ENCODE measurements around the gene SPG7.
"Not testable (repeated sequence)": the region's sequence is repeated elsewhere in the genome, so short reads cannot be mapped to it uniquely, and the experiment has no call there.

SPG7 gene

DNA sequence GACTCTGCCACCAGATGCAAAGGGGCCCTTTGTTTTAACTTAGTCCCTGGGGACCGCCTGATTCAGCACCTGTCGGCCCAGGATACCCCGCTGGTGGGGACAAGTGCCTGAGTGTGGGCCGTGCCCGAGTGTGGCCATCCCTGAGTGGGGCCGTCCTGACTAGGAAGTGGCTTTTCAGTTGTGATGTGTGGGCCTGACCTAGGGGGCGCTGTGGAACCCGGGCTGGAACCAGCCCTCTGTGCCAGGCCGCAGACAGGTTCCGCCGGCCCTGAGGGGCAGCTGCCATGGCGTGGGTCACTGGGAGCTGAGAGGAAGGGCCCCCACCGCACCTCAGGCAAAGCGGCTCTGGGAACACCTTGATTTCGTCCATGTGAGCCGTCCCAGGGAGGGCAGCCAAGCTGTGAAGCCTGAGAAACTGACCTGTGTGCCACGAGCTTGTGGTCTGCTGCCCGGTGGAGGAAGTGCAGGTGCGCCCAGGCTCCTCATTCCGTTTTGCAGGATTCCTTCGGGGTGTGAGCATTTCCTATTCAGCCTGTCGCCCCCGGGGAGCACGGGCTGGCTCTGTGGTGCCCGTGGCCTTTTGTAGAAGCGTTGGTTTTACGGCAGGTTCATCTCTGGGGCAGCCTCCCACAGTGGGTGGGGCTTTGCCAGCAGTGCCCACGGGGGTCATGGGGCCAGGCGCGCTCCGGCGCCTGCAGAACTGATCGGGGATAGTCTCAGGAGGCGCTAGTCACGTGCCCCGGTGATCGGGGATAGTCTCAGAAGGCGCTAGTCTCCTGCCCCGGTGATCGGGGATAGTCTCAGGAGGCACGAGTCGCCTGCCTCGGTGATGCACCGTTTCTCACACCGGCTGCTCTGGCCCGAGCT is 57.5 kb downstream of the SPG7 start:
- DNase-seq = peak; percentile 64

DNA sequence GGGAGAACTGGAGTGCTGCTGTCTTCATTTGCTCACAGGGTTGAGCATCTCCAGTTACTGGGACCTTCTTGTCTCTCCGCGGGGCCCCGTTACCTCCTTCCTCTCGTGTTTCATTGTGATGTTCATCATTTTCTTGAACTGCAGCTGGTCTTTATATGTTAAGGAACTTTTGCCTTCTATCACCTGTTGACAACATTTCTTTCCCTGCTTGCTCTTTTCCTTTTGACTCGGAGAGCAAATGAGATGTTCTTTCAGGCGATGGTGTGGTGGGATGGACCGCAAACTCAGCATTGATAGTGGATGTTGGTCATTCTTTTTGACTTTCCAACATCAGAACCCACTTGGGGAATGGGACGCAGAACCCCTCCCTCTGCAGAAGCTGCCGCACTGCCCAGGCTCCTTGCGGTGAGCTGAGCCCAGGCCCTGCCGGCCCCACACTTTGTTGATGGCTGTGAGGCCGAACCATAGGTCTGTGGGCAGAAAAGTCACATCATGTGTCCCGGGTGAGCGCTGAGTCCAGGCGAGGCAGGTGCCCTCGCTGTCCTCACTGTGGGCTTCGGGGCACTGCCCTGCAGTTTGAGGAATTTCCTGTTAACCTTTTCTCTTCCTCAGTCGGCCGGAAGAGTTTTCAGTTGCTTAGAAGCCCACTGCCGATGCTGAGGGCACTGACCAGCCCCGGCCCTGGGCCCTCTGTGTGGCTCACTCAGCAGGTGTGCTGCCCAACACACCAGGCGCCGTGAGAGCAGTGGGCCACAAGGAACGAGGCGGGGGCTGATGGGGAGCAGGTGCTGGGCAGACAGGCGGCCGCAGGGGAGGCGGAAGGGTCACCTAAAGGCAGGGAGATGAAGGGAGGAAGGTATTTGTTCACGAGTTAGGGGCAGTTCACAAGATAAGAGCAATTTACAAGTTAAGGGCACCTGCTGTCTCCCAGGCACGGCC is 59.7 kb downstream of the SPG7 start:
- no peak for DNase-seq

DNA sequence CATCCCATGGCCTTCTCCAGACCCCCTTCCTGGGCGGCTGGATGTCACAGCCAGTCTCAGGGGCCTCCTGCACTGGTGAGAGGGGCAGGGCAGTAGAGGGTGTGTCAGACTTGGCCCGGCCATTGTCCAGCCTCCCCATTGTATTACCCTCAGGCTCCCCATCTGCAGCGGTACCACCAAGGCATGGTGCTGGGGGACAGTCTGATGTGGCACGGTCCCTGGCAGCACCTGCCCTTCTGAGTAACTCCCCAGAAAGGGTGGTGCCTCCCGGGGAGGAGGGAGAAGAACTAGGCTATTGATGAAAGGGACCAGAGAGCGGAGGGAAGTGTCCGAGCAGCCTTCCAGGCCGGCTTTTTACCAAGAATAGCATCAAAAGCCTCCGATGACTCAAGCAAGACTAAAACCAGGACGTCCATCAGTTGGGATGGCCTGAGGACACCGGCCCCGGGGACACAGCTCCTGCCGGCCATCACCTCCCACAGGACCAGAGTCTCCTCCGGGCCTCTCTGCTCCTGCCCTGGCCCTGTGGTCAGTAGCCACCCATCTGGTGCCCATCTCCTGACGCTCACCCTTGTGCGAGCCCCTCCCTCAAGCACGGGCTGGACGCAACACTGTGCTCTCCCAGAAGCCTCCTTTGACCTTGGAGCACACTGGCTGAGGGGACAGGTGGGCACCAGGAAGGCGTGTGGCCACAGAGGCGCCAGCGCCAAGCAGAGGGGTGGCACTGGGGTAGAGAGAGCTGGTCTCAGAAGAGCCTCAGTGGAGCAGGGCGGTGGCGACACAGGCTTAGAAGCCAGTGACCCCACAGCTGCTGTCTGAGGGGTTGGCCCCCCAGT is 61.5 kb downstream of the SPG7 start:
- DNase-seq = no peak

DNA sequence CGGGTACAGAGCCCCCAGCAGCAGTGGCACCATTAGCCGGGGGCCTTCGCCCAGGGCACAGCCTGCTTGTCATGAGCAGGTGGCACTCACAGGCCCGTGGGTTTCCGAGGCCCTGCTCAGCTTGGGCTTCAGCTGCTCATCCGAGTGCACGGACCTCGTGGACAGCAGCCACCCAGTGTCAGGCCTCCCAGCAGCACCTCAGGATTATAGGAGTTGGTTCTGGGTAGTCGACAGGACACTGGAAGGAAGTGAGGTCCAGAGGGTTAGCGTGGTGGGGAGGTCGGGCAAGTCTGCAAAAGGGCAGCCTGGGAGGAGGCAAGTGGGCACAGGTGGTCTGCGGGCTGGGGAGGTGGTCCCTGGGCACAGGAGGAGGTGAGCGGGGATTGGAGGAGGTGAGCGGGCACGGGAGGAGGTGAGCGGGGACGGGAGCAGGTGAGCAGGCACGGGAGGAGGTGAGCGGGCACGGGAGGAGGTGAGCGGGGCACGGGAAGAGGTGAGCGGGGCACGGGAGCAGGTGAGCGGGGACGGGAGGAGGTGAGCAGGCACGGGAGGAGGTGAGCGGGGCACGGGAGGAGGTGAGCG is 62.2 kb downstream of the SPG7 start:
- no peak for DNase-seq

DNA sequence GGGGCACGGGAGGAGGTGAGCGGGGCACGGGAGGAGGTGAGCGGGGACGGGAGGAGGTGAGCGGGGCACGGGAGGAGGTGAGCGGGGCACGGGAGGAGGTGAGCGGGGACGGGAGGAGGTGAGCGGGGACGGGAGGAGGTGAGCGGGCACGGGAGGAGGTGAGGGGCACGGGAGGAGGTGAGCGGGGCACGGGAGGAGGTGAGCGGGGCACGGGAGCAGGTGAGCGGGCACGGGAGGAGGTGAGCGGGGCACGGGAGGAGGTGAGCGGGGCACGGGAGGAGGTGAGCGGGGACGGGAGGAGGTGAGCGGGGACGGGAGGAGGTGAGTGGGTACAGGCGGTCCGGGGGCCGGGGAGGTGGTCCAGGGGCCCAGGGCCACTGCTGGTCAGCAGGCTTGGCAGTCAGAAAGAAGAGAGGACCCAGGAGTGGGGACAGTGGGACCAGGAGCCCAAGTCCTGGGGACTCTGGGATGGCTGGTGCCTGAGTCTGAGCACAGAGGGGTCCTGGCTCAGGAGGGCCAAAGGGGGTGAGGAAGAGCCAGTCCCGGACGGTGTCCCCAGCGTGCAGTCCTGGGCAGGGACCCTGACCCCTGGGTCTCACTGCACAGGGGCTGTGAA is 62.9 kb downstream of the SPG7 start:
- not testable (repeated sequence) for DNase-seq

DNA sequence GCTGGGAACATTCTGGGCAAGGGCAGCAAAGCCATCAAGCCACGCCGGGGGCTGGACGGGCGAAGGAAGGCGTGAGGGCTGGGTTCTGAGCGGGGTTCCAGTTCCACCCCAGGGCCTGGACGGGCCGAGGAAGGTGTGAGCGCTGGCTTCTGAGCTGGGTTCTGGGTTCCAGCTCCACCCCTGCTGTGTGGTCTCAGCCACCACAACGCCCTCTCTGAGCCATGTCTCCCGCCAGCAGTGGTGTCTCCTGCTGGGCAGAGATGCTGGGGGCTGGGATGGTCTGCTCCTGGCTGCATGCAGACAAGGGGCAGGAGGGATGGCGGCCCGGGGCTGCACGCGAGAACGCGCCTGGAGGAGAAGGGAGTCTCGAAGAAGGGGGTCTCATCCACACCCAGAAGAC is 63.4 kb downstream of the SPG7 start:
- DNase-seq = no peak

DNA sequence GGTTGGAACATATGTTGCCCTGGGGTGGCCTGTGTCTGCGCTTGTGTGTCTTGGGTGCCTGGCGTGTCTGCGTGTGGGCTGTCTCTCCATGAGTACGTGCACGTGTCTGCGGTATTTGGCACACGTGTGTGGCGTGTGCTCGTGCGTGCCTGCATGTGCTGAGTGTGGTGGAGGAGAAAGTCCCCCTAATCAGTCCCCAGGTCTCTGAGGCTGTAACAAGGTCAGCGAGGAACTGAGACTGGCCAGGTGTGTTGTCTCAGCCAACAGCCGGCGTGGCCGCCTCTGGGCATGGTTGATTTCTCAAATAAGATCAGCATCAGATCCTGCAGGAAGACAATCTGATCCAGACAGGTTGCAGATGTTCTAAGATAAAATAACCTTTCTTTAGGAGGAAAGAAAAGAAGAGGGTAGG is 63.9 kb downstream of the SPG7 start:
- DNase-seq = no peak

DNA sequence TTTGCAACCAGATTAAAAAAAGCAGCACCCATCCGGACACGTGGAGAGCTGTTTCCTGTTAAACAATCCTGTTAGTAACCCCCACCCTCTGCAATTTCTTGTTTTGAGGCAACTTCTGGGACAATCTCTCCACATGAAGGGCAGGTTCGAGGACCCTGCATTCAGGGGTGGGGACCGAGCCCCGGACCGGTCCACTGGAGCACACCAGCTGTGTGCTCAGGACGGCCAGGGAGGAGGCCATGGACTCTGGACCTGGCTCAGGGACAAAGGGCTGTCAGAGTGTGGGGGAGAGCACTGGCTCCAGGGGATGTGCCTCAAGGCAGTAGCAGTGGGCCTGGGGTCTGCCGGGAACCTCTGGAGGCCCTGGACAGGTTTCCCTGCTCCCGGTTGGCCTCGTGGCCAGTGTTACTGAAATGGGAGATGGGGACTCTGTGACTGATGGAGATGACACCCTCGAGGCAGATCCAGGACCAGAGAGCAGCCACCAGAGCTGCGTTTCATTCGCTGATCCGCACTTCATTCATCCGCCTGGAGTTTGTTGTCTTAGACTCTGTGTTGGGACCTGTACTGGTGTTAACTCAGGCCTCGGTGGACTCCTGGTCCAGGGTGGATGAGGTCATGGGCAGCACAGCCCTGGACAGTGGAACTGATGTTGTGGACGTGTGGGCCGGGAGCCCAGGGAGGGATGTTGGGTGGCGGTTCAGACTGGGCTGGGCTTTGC is 64.4 kb downstream of the SPG7 start:
- DNase-seq = no peak

DNA sequence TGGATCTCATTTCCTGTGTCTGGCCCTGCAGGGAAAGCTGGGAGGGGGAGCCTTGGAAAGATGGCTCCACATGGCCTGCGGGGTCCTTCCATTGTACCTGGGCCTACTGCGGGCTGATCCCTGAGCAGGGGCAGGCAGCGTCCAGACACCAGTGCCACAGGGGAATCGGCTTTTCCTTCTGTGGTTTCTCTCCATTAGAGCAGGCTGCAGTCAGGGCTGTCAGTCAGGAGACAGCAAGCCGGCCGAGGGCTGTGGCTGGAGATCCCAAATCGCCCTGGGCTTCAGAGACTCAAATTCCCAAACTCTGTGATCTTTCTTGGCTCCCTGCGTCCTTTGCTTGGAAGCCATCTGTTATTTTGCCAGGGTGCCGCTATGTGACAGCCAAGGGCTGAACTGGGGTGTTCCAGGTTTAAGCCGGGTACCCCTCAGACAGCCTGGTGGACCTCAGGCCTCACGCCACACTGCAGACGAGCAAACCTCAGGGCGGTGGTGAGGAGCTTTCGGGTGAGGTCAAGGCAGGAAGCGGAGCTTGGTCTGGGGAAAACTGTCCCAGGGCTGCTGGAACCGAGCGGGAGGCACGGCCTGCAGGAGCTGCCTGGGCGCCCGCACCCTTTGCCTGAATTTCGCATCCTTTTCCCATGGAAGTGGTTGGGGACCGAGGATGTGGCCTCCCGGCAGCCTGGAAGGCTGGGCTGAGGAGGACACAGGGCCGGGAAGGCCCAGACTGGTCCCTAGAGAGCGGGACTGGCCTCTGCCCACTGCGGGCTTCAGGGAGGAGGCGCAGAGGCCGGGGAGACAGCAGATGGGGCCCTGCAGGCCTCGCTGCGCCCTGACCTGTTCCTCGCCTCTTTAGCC is 65.8 kb downstream of the SPG7 start:
- DNase-seq = no peak

DNA sequence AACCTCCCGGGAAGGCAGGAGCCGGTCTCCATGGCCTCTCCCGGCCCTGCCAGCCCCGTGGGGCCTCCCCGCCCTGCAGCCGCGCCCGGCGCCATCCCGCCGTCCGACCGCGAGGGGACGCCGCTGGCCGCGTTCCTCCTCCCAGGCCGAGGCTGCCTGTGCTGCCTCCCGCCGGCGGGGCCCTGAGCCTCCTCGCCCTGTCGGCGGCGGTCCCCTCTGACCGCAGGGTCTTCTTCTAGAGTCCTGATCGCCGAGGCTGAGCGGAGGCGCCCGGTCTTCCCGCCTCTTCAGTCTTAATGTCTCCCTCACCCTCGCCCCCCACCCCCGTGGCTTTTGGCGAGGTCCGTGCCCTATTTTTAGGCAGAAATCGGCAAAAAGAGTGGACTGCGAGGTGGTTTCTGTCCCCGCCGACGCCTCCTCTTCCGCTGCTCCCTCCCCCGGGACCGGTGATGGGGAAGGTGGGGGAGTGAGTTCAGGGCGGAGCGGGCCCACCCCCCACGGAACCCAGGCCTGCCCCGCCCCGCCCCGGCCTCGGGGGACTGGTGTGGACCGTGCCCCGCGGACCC is 66.6 kb downstream of the SPG7 start:
- DNase-seq = peak; percentile 51

DNA sequence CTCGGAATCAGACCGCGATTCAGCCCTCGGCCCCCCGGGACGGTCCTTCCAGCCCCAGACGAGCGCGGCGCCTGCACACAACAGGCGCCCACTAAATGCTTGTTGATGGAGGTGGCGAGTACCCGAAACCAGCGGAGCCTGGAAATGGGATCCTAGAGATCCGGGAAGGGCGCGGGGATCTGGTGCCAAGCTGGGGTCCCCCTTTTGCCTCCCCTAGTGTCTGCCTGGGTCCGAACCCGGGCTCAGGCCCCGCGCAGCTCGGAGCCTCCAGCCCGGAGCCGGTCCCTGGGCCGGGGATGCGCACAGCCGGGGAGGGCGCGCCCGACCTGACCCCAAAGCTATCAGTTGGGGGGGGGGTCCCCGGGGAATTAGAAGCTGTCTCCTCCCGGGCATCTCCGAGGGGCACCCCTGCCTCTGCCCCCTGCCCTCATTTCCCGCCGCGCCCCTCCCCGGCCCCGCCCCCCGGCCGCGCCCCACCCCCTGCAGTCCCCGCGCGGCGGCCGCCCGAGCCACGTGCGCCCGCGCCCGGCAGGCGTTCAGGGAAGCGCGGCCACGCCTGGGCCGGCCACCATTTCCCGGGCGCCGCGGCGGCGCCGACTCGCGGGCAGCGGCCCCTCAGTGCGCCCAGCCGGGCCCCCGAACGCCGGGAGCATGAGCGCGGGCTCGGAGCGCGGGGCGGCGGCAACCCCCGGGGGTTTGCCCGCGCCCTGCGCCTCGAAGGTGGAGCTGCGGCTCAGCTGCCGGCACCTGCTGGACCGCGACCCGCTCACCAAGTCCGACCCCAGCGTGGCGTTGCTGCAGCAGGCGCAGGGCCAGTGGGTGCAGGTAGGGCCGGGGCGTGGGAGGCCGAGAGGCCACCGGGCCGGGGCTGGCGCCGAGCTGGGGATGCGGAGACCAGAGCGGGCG is 67.3 kb downstream of the SPG7 start, which contains the start of gene CPNE7:
CPNE7 (plus strand) TSS at position 512 of the 906 bp plus-strand sequence; CDS start at position 652, 140 bp downstream.
- DNase-seq = no peak

DNA sequence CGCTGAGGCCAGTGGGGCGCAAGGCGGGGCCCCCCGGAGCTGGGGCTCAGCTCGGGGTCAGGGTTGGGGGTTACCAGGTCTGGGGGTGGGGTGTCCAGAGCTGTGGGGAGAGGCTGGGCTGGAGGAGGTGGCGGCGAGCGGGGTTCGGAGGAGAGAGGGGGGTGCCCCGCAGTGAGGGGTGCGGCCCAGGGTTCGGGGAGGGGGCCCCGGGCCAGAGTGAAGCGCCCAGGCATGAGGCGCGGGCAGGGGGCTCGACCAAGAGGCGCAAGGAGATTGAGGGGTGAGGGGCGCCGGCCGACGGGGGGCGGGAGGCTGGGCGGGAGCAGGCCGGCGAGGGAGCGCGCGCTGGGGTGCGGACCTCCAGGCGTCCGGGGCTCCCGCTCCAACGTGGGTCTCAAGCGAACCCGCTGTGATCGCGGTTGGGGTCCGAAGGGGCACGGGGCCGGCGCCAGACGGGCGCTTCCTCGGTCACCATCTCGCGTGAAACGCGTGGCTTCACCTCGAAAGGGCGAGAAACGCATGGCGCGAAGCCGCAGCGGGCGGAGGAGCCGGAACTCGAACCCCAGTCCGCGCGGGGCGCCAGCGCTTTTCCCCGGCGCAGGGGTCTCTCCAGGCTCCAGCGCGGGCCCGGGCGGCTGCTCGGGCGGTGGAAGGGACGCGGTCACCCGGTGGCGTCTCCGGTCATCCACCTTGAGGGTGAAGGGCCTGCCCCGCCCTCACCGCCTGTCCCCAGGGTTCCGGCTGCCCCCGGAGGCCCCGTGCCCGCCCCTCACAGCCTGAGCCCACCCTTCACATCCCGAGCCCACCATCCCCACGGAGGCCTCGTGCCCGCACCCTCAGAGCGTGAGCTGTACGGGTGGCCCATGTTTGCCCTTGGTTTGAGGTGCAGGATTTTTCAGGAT is 68.2 kb downstream of the SPG7 start:
- DNase-seq = no peak

DNA sequence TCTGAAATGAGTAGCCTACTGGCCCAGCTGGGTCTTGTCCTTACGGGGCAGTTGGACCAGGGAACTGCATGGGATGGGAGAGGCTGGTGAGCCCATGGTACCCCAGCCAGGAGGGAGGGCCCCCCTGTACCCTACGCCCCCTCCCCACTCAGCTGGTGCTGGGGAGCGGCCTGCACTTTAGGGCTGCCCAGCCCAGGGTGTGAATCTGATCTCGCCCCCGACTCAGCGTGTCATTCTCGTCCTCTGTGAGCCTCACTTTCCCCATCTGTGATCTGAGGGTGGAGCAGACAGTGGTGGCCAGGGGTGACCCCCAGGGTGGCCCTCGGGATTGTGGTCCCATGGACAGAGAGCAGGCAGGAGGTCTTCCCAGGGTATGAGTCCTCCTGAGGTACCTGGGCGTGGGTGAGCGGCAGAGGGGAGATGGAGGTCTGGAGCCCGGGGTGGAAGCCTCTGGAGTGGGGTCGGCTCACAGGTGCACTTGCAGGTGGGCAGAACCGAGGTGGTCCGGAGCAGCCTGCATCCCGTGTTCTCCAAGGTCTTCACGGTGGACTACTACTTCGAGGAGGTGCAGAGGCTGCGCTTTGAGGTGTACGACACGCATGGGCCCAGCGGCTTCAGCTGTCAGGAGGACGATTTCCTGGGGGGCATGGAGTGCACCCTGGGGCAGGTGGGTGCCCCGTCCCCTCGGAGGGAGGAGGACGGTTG is 69.0 kb downstream of the SPG7 start:
- DNase-seq = no peak

DNA sequence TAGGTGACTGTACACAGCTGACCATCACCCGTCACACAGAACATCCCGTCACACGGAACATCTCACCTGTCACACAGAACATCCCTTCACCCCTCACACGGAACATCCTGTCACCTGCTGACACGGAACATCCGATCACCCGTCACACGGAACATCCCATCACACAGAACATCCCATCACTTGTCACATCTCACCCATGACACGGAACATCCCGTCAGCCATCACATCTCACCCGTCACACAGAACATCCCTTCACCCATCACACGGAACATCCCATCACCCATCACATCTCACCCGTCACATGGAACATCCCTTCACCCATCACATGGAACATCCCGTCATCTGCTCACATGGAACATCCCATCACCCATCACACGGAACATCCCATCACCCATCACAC is 71.1 kb downstream of the SPG7 start:
- DNase-seq = no peak

DNA sequence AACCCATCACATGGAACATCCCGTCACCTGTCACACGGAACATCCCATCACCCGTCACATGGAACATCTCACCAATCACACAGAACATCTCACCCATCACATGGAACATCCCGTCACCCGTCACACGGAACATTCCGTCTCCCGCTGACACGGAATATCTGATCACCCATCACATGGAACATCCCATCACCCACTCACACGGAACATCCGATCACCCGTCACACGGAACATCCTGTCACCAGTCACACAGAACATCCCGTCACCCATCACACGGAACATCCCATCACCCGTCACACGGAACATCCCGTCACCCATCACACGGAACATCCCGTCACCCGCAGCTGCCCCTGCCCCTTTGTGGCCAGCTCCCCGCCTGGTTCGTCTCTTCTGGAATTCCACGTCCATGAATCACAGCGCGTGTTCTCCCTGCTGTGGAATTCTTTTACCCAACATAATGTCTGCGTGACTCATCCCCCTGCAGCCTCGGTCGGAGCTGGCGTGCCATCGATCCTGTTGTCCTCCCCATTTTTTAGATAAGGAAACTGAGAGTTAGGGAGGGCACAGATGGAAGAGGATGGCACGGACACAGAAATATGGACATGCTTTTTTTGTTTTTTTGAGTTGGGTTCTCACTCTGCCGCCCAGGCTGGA is 73.0 kb downstream of the SPG7 start:
- no peak for DNase-seq

DNA sequence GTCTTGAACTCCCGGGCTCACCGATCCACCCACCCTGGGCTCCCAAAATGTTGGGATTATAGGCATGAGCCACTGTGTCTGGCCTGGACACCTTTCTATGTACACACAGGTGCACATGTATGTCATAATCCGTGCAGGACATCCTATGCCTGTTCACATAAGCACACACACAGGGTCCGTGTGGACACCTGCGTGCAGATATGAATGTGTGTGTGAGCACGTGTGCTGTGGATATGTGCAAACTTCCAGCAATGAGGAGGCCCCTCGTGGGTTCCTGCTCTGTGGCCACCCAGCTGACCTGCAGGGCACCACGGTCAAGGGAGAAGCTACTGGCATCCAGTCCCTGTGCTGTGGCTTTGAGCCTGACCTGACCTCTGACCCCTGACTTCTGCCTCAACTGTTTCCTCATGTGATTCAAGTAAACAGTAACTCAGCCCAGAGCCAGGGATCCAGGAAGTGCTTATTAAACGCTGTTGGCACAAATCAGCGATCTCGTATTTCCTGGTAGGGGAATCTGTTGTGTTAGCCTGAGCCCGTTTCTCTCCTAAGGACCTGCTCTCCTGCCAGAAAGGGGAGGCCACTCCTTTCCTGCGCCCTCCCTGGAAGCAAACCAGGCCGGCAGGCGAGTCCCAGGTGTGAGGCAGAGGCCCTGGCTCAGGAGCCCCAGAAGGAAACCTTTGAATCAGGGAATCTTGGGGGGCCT is 73.8 kb downstream of the SPG7 start:
- peak; percentile 21 for DNase-seq
